Type B pancreatic cell (in vitro differentiated cells): ENCODE results near the gene GADD45G. TPM values are rescaled to one million over a fixed set of nuclear protein-coding genes. Genes with fewer than 3 reads are reported as not detected.

Experiments
- DNase-seq: peaks from one replicate; pipeline ENCODE4 v3.0.0; 2021; ENCODE audit warnings: mixed read lengths; ENCODE audit not compliant: unreplicated experiment; ENCODE audit errors: extremely low spot score
- H3K27ac Mint-ChIP-seq: 2 replicates; pipeline ENCODE4 v1.8.0; 2021; ENCODE audit warnings: mild to moderate bottlenecking, mixed read lengths
- H3K27me3 Mint-ChIP-seq: 2 replicates; pipeline ENCODE4 v1.8.0; 2021; ENCODE audit warnings: mixed read lengths
- H3K36me3 Mint-ChIP-seq: 2 replicates; pipeline ENCODE4 v1.8.0; 2021; ENCODE audit warnings: mixed read lengths
- H3K4me1 Mint-ChIP-seq: one replicate; pipeline ENCODE4 v1.8.0; 2021; ENCODE audit warnings: mixed read lengths; ENCODE audit not compliant: unreplicated experiment
- H3K4me3 Mint-ChIP-seq: 2 replicates; pipeline ENCODE4 v1.8.0; 2021; ENCODE audit warnings: mild to moderate bottlenecking, mixed read lengths
- H3K9me3 Mint-ChIP-seq: 2 replicates; pipeline ENCODE4 v1.8.0; 2021; ENCODE audit warnings: mixed read lengths
- CTCF ChIP-seq: fragments of 200-600 bp; sonication (generic); conservative IDR thresholded peaks from 2 replicates; pipeline ENCODE4 v1.5.0; 2021; ENCODE audit warnings: antibody characterized with exemption, mild to moderate bottlenecking
- total RNA-seq: library from RNA; stranded (reverse); gene quantifications from 2 replicates; pipeline ENCODE4 v1.2.1, GENCODE V29; 2021; ENCODE audit warnings: low replicate concordance

Gene GADD45G
- total RNA-seq, 1 donor from 2014 or later = 12.2 TPM

GRCh38 chr9:89640801-89641200, 36.0 kb downstream of the GADD45G start:
- Mint-ChIP-seq H3K4me3 (no peak overlapping the region), H3K27ac (no peak overlapping the region), H3K4me1 (no peaks in the 10 kb centered on the region), H3K27me3 (peaks cover 6% of the 10 kb centered on the region), H3K36me3 (no peaks in the 10 kb centered on the region), H3K9me3 (peaks cover 5% of the 10 kb centered on the region)
- no peak for TF ChIP-seq CTCF
- DNase-seq = no peak

- Mint-ChIP-seq H3K4me1 (peaks cover 5% of the 10 kb centered on the region), H3K27ac (no peak overlapping the region), H3K27me3 (peaks cover 6% of the 10 kb centered on the region), H3K4me3 (no peak overlapping the region), H3K36me3 (no peaks in the 10 kb centered on the region), H3K9me3 (peaks cover 5% of the 10 kb centered on the region)
- no peak for TF ChIP-seq CTCF
- no peak for DNase-seq
Measured at GRCh38 chr9:89641980-89642379, 37.2 kb downstream of the GADD45G start.

- DNase-seq = no peak
- Mint-ChIP-seq H3K9me3 (peaks cover 5% of the 10 kb centered on the region), H3K27me3 (peaks cover 9% of the 10 kb centered on the region), H3K4me3 (no peak overlapping the region), H3K4me1 (peaks cover 13% of the 10 kb centered on the region), H3K36me3 (no peaks in the 10 kb centered on the region), H3K27ac (no peak overlapping the region)
- TF ChIP-seq CTCF = no peak
Measured at GRCh38 chr9:89642789-89643188, 38.0 kb downstream of the GADD45G start.

- H3K9me3 Mint-ChIP-seq = peaks cover 5% of the 10 kb centered on the region
- no peak overlapping the region for H3K4me3 Mint-ChIP-seq
- no peaks in the 10 kb centered on the region for H3K36me3 Mint-ChIP-seq
- H3K4me1 Mint-ChIP-seq = peaks cover 33% of the 10 kb centered on the region
- peaks cover 13% of the 10 kb centered on the region for H3K27me3 Mint-ChIP-seq
- no peak for DNase-seq
- no peak overlapping the region for H3K27ac Mint-ChIP-seq
- TF ChIP-seq CTCF = no peak
Measured at GRCh38 chr9:89646189-89646939, 41.6 kb downstream of the GADD45G start.

GRCh38 chr9:89647366-89648128, 42.7 kb downstream of the GADD45G start:
- Mint-ChIP-seq H3K9me3 (peaks cover 5% of the 10 kb centered on the region), H3K36me3 (no peaks in the 10 kb centered on the region), H3K27ac (no peak overlapping the region), H3K4me1 (peaks cover 33% of the 10 kb centered on the region), H3K27me3 (peaks cover 18% of the 10 kb centered on the region), H3K4me3 (no peak overlapping the region)
- DNase-seq = no peak
- no peak for TF ChIP-seq CTCF
